ENCODE results near the gene ARHGAP15. TPM values are rescaled to one million over a fixed set of nuclear protein-coding genes. Genes with fewer than 3 reads are reported as not detected.

The ARHGAP15 gene
- total RNA-seq, 1 experiment from 2014 or later, result 0.41 TPM

GRCh38 chr2:143157418-143157817 lies 28.2 kb downstream of the ARHGAP15 start:
- no peaks in the 10 kb centered on the region for H3K36me3 ChIP-seq (ENCODE audit: control insufficient read depth, insufficient read depth, low read length)
- no peak for ATAC-seq
- no peaks in the 10 kb centered on the region for H3K9me3 ChIP-seq (ENCODE audit: control insufficient read depth, insufficient read depth, low read depth, low read length)
- H3K4me3 ChIP-seq (ENCODE audit: low read depth in 2 of 2, low read length in 2 of 2), result no peak overlapping the region
- CTCF ChIA-PET, result no interaction called here
- no peak for TF ChIP-seq TCF7L2 (IDR thresholded peaks at IDR 0.05; ENCODE audit: low read depth, low read length)
- TF ChIP-seq REST (IDR thresholded peaks at IDR 0.05; ENCODE audit: insufficient read depth in 1 of 2, low read depth in 2 of 2, low read length in 1 of 2), result no peak
- TF ChIP-seq SIN3A (IDR thresholded peaks at IDR 0.05; ENCODE audit: borderline replicate concordance, insufficient read depth, low read depth, low read length), result no peak
- TF ChIP-seq CTCF (IDR thresholded peaks at IDR 0.05), result no peak
- no peak for TF ChIP-seq POLR2AphosphoS5 (IDR thresholded peaks at IDR 0.05; ENCODE audit: low read depth, low read length)
- intact Hi-C loops (cut with micrococcal nuclease; ENCODE audit: unreplicated experiment) (no loop called here), in situ Hi-C loops (cut with HindIII; ENCODE audit: low pct_unique_long_range_greater_than_20kb, low sequenced_read_pairs) (no loop called here)
- no peak for DNase-seq (ENCODE audit: low read depth, low spot score)
- BruUV-seq (replicated peaks), result no TSS peak
- no peak overlapping the region for H3K27ac ChIP-seq (ENCODE audit: low read length)
- no peaks in the 10 kb centered on the region for H3K4me1 ChIP-seq (ENCODE audit: control insufficient read depth, insufficient read depth, low read length)
- POLR2A ChIA-PET, result no interaction called here
- peaks cover 2% of the 10 kb centered on the region for H3K27me3 ChIP-seq (ENCODE audit: control insufficient read depth, insufficient read depth, low read length)

GRCh38 chr2:143158098-143158497 lies 28.9 kb downstream of the ARHGAP15 start:
- no TSS peak for BruUV-seq (replicated peaks)
- in situ Hi-C loops (cut with HindIII; ENCODE audit: low pct_unique_long_range_greater_than_20kb, low sequenced_read_pairs) (no loop called here), intact Hi-C loops (cut with micrococcal nuclease; ENCODE audit: unreplicated experiment) (no loop called here)
- peaks cover 2% of the 10 kb centered on the region for H3K27me3 ChIP-seq (ENCODE audit: control insufficient read depth, insufficient read depth, low read length)
- ATAC-seq, result no peak
- H3K4me1 ChIP-seq (ENCODE audit: control insufficient read depth, insufficient read depth, low read length), result no peaks in the 10 kb centered on the region
- no peak for TF ChIP-seq TCF7L2 (IDR thresholded peaks at IDR 0.05; ENCODE audit: low read depth, low read length)
- TF ChIP-seq SIN3A (IDR thresholded peaks at IDR 0.05; ENCODE audit: borderline replicate concordance, insufficient read depth, low read depth, low read length), result no peak
- no peak for TF ChIP-seq REST (IDR thresholded peaks at IDR 0.05; ENCODE audit: insufficient read depth in 1 of 2, low read depth in 2 of 2, low read length in 1 of 2)
- no peak for TF ChIP-seq POLR2AphosphoS5 (IDR thresholded peaks at IDR 0.05; ENCODE audit: low read depth, low read length)
- ChIA-PET CTCF (no interaction called here), POLR2A (no interaction called here)
- H3K36me3 ChIP-seq (ENCODE audit: control insufficient read depth, insufficient read depth, low read length), result no peaks in the 10 kb centered on the region
- no peak overlapping the region for H3K4me3 ChIP-seq (ENCODE audit: low read depth in 2 of 2, low read length in 2 of 2)
- H3K9me3 ChIP-seq (ENCODE audit: control insufficient read depth, insufficient read depth, low read depth, low read length), result no peaks in the 10 kb centered on the region
- no peak overlapping the region for H3K27ac ChIP-seq (ENCODE audit: low read length)
- no peak for DNase-seq (ENCODE audit: low read depth, low spot score)
